Rectal smooth muscle tissue (tissue), 1 donor: ENCODE data around the gene ZNF593.

Experiments used
- H3K27ac ChIP-seq: one replicate; pipeline ENCODE4 v1.7.0; 2013; ENCODE audit warnings: low read depth, low read length, inconsistent platforms
- H3K27me3 ChIP-seq: one replicate; pipeline ENCODE4 v1.7.0; 2013; ENCODE audit warnings: low read length; ENCODE audit not compliant: control insufficient read depth, insufficient read depth
- H3K36me3 ChIP-seq: one replicate; pipeline ENCODE4 v1.7.0; 2013; ENCODE audit warnings: low read length; ENCODE audit not compliant: control insufficient read depth, insufficient read depth
- H3K4me1 ChIP-seq: one replicate; pipeline ENCODE4 v1.7.0; 2013; ENCODE audit warnings: low read length; ENCODE audit not compliant: control insufficient read depth, insufficient read depth
- H3K4me3 ChIP-seq: one replicate; pipeline ENCODE4 v1.7.0; 2013; ENCODE audit warnings: low read length
- H3K9ac ChIP-seq: one replicate; pipeline ENCODE4 v1.7.0; 2013; ENCODE audit warnings: low read length

Gene ZNF593

DNA sequence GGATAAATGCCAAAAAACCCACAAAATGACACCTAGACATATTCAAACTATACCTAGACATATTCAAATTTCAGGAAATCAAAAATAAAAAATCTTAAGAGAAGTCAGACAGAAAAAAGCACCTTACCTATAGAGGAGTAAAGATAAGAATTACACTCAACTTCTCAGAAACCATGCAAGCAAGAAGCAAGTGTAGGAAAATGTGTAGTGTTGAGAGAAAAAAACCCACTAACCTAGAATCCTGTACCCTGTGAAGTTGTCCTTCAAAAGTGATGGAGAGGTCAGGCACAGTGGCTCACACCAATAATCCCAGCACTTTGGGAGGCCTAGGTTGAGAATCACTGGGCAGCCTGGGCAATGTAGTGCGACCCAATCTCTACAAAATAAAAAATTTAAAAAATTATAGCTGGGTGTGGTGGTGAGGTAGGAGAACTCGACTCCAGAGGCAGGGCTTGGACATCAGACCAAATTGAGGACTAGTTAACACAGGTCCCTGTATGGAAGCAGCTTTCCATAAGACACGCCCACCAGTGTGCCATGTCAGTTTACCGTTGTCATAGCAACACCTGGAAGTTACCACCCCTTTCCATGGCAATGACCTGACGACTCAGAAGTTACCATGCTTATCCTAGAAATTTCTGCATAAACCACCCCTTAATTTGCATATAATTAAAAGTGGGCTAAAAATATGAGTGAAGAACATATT is 37.4 kb upstream of the ZNF593 start:
- Histone ChIP-seq H3K27me3 (no peaks in the 10 kb centered on the region), H3K36me3 (no peaks in the 10 kb centered on the region), H3K9ac (no peak overlapping the region), H3K4me1 (no peaks in the 10 kb centered on the region), H3K4me3 (no peak overlapping the region), H3K27ac (no peak overlapping the region)

DNA sequence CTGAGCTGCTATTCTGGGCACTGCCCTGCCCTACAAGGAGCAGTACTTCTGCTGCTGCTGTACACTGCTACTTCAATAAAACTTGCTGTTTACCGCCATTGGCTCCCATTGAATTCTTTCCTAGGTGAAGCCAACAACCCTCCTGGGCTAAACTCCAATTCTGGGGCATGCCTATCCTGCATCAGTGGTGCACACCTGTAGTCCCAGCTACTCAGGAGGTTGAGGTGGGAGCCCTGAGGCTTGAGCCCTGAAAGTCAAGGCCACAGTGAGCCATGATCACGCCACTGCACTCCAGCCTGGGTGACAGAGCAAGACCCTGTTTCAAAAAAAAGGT is 36.9 kb upstream of the ZNF593 start:
- no peaks in the 10 kb centered on the region for H3K4me1 ChIP-seq
- H3K27me3 ChIP-seq, result no peaks in the 10 kb centered on the region
- H3K4me3 ChIP-seq, result no peak overlapping the region
- H3K36me3 ChIP-seq, result no peaks in the 10 kb centered on the region
- H3K9ac ChIP-seq, result no peak overlapping the region
- no peak overlapping the region for H3K27ac ChIP-seq

DNA sequence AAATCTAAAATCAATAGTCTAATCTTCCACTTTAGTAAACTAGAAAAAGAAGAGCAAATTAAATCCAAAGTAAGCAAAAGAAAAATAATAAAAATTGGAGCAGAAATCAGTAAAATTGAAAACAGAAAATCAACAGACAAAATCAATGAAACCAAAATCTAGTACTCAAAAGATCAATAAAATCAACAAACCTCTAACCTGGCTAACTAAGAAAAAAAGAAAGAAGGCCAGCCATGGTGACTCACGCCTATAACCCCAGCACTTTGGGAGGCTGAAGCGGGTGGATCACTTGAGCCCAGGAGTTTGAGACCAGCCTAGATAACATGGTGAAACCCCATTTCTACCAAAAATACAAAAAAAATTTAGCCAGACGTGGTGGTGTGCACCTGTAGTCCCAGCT is 35.2 kb upstream of the ZNF593 start:
- Histone ChIP-seq H3K36me3 (no peaks in the 10 kb centered on the region), H3K27me3 (no peaks in the 10 kb centered on the region), H3K4me1 (no peaks in the 10 kb centered on the region), H3K27ac (no peak overlapping the region), H3K9ac (no peak overlapping the region), H3K4me3 (no peak overlapping the region)

DNA sequence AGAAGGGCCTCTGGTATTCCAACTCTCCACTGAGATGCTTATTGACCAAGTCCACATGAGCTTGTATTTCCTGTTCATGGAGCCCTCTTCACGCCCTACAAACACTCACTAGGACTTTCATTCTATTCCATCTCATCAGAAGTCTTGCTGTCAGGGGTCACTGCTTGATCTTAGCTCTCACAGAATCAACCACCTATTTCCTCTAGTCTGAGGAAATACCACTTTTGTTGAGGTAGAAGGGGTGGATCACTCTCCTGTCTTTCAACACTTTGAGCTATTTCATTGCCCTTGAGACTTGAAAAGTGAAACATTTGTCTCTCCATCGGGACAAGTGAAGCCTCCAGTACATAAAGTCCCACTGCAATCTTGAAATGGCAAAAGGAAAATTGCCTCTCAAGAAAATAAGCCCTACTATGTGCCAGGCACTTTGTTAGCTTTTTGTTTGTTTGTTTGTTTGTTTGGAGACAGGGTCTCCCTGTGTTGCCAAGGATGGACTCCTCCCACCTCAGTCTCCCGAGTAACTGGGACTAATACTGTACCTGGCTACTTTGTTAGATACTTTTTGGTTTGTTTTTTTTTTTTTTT is 30.6 kb upstream of the ZNF593 start:
- Histone ChIP-seq H3K27ac (no peak overlapping the region), H3K4me3 (no peak overlapping the region), H3K9ac (no peak overlapping the region), H3K27me3 (no peaks in the 10 kb centered on the region), H3K4me1 (no peaks in the 10 kb centered on the region), H3K36me3 (no peaks in the 10 kb centered on the region)

DNA sequence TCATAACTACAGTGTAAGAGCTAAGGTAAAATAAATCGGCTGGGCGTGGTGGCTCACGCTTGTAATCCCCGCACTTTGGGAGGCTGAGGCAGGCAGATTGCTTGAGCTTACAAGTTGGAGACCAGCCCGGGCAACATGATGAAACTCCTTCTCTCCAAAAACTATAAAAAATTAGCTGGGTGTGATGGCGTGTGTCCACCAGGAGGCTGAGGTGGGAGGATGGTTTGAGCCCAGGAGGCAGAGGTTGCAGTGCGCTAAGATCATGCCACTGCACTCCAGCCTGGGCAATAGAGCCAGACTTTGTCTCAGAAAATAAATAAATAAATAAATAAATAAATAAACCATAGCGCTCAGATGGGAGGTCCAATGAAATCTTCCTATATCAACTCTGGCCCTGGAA is 27.5 kb upstream of the ZNF593 start:
- H3K27ac ChIP-seq, result no peak overlapping the region
- H3K4me3 ChIP-seq, result no peak overlapping the region
- H3K36me3 ChIP-seq, result no peaks in the 10 kb centered on the region
- no peaks in the 10 kb centered on the region for H3K4me1 ChIP-seq
- no peaks in the 10 kb centered on the region for H3K27me3 ChIP-seq
- H3K9ac ChIP-seq, result no peak overlapping the region

DNA sequence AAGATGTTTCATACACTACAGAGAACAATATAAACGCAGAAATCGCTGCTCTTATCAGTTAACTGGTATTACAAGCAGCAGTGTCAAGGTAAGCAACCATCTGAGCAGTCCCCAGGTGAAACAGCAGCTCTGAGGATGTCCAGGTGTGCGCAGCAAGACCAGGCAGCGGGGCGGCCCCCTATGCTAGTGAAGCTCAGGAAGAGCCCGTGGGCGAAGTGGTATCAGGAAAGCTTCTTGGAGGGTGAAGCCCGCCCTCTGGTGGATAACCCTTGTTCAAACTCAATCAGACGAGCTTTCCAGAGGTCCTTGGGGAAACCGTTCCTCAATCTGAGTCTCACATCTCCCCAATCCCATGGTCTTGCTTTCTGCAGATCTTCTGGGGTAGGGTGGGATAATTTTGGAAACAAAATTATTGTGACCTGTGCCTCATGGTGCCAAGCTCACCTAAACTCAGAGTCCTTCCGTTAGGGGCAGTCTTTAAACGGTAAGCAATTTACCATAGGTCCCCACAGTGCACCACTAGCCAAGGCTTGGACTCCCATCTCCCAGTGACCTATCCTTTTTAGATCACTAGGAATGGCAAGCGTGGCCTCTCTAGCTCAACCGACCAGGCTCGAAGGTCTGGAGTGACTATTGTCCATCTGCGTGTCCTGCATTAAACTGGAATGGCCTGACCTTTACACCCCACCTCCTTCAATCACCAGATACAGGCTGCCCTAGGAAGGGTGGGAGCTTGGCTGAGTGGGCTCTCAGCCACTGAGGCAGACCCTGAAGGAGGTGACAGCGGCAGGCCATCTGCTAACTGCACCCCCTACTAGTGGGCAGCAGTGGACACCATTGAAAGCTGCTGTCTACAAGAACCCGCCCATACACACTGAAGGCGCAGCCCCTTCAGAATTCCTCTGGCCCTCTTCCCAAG is 24.4 kb upstream of the ZNF593 start:
- Histone ChIP-seq H3K36me3 (no peaks in the 10 kb centered on the region), H3K4me3 (no peak overlapping the region), H3K9ac (no peak overlapping the region), H3K27ac (no peak overlapping the region), H3K4me1 (no peaks in the 10 kb centered on the region), H3K27me3 (no peaks in the 10 kb centered on the region)

DNA sequence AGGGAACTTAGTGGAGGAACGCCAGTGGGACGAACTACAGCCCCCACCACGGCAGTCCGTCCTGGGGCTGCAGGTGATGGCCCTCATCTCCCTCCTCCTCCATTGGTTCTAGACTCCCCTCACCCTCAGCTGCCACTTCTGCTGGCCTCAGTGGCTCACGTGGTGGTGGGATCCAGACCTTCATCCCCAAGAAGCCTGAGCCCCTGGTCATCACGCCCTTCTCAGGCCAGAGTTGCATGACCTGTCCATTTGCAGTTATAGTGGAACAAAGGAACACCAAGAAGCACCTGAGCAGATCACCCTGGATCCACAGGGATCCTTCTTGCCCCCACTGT is 23.8 kb upstream of the ZNF593 start:
- Histone ChIP-seq H3K36me3 (no peaks in the 10 kb centered on the region), H3K27me3 (no peaks in the 10 kb centered on the region), H3K4me3 (no peak overlapping the region), H3K4me1 (no peaks in the 10 kb centered on the region), H3K27ac (no peak overlapping the region), H3K9ac (no peak overlapping the region)

DNA sequence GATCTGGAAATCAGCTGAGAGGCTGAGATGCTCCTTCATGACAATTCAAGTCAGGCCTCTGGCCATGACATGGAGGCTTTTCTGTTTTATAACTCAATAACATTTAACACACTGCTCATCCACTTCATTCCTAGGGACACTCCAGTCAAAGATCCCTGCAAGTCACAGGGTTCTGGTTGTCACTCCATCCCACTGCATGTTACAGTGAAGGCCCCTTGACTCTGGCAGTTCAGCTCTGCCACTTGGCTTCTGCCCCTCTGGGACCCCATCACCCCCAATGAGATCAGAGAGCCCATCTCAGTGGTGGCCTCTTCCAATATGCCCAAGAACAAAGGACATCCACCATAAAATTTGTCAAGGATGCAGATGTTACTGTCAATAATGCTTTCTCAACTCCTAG is 20.8 kb upstream of the ZNF593 start:
- Histone ChIP-seq H3K9ac (no peak overlapping the region), H3K36me3 (no peaks in the 10 kb centered on the region), H3K27ac (no peak overlapping the region)

DNA sequence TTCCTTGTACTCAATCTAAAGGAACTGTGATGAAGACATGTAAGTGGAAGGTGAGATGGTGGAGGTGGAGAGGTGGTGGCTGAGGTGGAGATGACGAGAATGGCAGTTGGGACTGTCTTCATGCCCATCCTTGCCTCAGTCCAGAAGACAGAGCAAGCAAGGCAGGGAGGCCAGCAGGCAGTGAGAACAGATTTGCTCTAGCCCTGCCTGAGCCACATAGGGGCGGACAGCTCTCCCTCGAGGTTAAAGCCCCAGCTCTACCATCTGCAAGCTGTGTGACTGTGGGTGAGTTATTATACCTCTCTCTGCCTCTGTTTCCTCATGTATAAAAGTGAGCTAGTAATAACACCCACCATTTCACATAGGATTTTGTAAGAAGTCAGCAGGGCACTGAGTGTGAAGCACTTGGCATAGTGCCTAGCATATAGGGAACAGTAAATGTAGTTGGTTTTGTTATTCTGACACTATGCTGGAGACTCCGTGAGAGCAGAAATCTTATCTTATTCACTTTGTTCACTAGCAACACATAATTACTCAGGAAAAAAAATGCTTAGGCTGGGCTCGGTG is 15.7 kb upstream of the ZNF593 start:
- Histone ChIP-seq H3K27ac (no peak overlapping the region), H3K4me1 (no peaks in the 10 kb centered on the region), H3K9ac (no peak overlapping the region), H3K4me3 (no peak overlapping the region), H3K27me3 (peaks cover 10% of the 10 kb centered on the region), H3K36me3 (no peaks in the 10 kb centered on the region)

More for the DNA sequence above, 20.8 kb upstream of the ZNF593 start:
- H3K4me3 ChIP-seq, result no peak overlapping the region
- H3K27me3 ChIP-seq, result no peaks in the 10 kb centered on the region
- no peaks in the 10 kb centered on the region for H3K4me1 ChIP-seq

DNA sequence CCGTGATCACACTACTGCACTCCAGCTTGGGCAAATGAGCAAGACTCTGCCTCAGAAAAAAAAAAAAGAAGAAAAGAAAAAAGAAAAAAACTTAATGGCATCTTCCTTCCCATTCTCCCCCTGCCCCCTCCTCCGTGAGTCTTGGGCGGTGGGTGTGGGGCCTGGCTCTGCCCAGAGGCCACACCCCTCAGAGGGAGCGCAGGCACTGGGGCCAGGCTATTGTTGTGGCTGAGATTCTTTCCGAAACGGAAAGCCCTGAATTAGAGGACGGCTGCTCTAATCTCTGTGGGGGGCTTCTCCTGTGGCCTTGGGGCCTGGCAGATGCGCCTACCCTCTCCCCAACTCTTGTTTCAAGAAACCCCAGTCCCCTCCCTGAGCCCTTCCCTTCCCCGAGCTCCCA is 15.0 kb upstream of the ZNF593 start:
- no peaks in the 10 kb centered on the region for H3K4me1 ChIP-seq
- peaks cover 10% of the 10 kb centered on the region for H3K27me3 ChIP-seq
- H3K27ac ChIP-seq, result no peak overlapping the region
- H3K4me3 ChIP-seq, result no peak overlapping the region
- no peak overlapping the region for H3K9ac ChIP-seq
- H3K36me3 ChIP-seq, result no peaks in the 10 kb centered on the region

DNA sequence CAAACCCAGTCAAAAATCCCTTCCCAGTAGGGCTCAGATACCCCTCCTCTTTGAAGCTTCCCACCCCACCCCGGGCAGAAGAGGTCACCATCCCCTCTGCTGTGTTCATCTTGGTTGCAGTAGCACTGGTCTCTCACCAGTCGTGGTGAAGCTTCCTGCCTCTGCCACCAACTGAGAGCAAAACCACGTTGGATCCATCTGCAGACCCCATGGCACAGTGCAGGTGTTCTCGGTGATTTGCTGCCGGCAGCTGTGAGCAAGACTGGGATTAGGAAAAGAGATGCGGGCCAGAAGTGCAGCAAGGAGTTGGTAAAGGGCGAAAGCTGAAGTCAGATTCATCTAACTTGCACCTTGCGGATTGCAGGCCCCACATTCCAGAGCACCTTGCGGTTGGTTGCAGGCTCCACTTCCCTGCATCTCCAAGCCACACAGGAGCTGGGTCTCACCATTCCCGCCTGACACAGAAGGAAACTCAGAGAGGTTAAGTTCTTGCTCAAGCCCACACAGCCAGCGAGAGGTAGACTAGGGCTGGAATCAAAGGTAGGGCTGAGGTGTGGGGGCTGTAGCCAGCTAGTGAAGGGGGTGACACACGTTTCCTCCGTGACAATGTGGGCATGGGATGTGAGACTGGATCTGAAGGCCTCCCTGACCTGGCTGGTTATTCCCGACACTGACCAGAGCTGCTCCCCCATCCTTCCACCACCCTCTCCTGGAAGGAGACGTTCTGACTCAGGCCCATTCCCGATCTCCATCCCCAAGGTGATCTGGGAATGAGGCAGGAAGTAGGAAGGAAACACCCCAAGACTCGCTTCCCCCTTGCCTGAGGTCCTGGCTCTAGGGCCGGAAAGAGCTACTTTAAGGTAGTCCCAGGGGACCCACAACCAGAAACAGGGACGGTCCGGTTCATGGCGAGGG is 14.1 kb upstream of the ZNF593 start:
- no peaks in the 10 kb centered on the region for H3K4me1 ChIP-seq
- H3K4me3 ChIP-seq, result no peak overlapping the region
- H3K36me3 ChIP-seq, result no peaks in the 10 kb centered on the region
- peaks cover 10% of the 10 kb centered on the region for H3K27me3 ChIP-seq
- H3K27ac ChIP-seq, result no peak overlapping the region
- no peak overlapping the region for H3K9ac ChIP-seq
